Osteoblast (primary cell): ENCODE data around the gene POC1B. TPM values are rescaled to one million over a fixed set of nuclear protein-coding genes. Genes with fewer than 3 reads are reported as not detected.

Experiments used
- DNase-seq: peaks from one replicate; pipeline ENCODE4 v3.0.0; 2011; ENCODE audit warnings: low spot score, mixed read lengths; ENCODE audit not compliant: insufficient read length; ENCODE audit errors: missing footprints
- H2AFZ ChIP-seq: 2 replicates; pipeline ENCODE4 v1.6.0; 2011; ENCODE audit warnings: mild to moderate bottlenecking, low read length
- H3K27ac ChIP-seq: 2 replicates; pipeline ENCODE4 v1.5.1; 2011; ENCODE audit warnings: mild to moderate bottlenecking, low read depth, low read length, moderate library complexity
- H3K27me3 ChIP-seq: 2 replicates; pipeline ENCODE4 v1.6.0; 2012; ENCODE audit warnings: mild to moderate bottlenecking, control low read depth, inconsistent platforms, low read length, moderate library complexity; ENCODE audit not compliant: insufficient read depth
- H3K36me3 ChIP-seq: 2 replicates; pipeline ENCODE4 v1.5.1; 2011; ENCODE audit warnings: mild to moderate bottlenecking, low read length, control low read depth, moderate library complexity; ENCODE audit not compliant: insufficient read depth
- H3K4me1 ChIP-seq: 2 replicates; pipeline ENCODE4 v1.5.1; 2011; ENCODE audit warnings: mild to moderate bottlenecking, low read length, control low read depth, moderate library complexity; ENCODE audit not compliant: insufficient read depth
- H3K4me2 ChIP-seq: 2 replicates; pipeline ENCODE4 v1.6.0; 2011; ENCODE audit warnings: mild to moderate bottlenecking, low read length; ENCODE audit not compliant: insufficient read depth
- H3K4me3 ChIP-seq: fragments of 200-600 bp; sonication (generic); 3 replicates; pipeline ENCODE4 v1.5.1; 2012; ENCODE audit warnings: mild to moderate bottlenecking, low read length, inconsistent platforms; ENCODE audit not compliant: insufficient read depth
- H3K79me2 ChIP-seq: 2 replicates; pipeline ENCODE4 v1.6.0; 2012; ENCODE audit warnings: mild to moderate bottlenecking, low read length, control low read depth, inconsistent platforms; ENCODE audit not compliant: insufficient read depth
- H3K9me3 ChIP-seq: 2 replicates; pipeline ENCODE4 v1.5.1; 2011; ENCODE audit warnings: low read depth, low read length, control low read depth
- H4K20me1 ChIP-seq: 2 replicates; pipeline ENCODE4 v1.6.0; 2012; ENCODE audit warnings: mild to moderate bottlenecking, low read length, control low read depth; ENCODE audit not compliant: insufficient read depth
- total RNA-seq: library from RNA; depleted of rRNA; stranded (reverse); fragments of >200 nt; gene quantifications from 2 replicates; pipeline ENCODE4 v1.2.3, GENCODE V29; 2012
- TF ChIP-seq, protein P1 (sequence below): IDR thresholded peaks from 2 replicates; pipeline ENCODE4 v1.5.1; 2011; ENCODE audit warnings: mild to moderate bottlenecking, low read depth, low read length, moderate library complexity; ENCODE audit errors: extremely low read depth

The POC1B gene
- total RNA-seq, 1 donor, result 10.9 TPM

GRCh38 chr12:89421092-89421835 lies 104.6 kb downstream of the POC1B start:
- Histone ChIP-seq H3K4me2 (no peak overlapping the region), H4K20me1 (no peaks in the 10 kb centered on the region), H3K27me3 (no peaks in the 10 kb centered on the region), H3K9me3 (no peaks in the 10 kb centered on the region), H3K27ac (no peak overlapping the region), H3K4me3 (no peak overlapping the region), H3K79me2 (no peaks in the 10 kb centered on the region), H2AFZ (no peak overlapping the region), H3K4me1 (peaks cover 16% of the 10 kb centered on the region), H3K36me3 (no peaks in the 10 kb centered on the region)
- DNase-seq, result no peak
- TF ChIP-seq, protein P1, sequence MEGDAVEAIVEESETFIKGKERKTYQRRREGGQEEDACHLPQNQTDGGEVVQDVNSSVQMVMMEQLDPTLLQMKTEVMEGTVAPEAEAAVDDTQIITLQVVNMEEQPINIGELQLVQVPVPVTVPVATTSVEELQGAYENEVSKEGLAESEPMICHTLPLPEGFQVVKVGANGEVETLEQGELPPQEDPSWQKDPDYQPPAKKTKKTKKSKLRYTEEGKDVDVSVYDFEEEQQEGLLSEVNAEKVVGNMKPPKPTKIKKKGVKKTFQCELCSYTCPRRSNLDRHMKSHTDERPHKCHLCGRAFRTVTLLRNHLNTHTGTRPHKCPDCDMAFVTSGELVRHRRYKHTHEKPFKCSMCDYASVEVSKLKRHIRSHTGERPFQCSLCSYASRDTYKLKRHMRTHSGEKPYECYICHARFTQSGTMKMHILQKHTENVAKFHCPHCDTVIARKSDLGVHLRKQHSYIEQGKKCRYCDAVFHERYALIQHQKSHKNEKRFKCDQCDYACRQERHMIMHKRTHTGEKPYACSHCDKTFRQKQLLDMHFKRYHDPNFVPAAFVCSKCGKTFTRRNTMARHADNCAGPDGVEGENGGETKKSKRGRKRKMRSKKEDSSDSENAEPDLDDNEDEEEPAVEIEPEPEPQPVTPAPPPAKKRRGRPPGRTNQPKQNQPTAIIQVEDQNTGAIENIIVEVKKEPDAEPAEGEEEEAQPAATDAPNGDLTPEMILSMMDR, result peak; percentile 27

DNA sequence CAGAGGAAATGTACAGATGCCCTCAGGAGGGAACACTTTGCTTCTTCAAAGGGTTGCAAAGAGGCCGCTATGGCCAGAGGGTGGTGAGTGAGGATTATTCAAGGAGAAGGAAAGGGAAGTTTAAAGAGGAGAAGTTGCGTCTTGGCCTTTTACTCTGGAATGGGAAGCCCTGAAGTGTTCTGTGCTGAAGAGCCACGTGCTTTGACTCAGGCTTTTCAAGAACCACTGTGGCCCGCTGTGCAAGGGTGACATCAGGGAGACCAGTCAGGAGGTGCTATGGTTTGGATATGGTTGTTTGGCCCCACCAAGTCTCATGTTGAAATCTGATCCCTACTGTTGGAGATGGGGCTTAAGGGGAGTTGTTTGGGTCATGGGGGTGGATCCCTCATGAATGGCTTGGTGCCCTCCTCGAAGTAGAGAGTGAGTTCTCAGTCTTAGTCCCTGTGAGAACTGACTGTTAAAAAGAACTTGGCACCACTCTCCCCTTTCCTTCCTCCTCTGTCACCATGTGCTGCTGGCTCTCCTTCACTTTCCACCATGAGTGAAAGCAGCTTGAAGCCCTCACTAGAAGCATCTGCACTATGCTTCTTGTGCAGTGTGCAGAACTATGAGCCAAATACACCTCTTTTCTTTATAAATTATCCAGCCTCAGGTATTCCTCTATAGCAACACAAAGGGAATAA lies 107.5 kb downstream of the POC1B start:
- Histone ChIP-seq H3K36me3 (no peaks in the 10 kb centered on the region), H3K27me3 (no peaks in the 10 kb centered on the region), H3K4me3 (no peak overlapping the region), H2AFZ (no peak overlapping the region), H3K79me2 (no peaks in the 10 kb centered on the region), H3K27ac (no peak overlapping the region), H3K4me1 (peaks cover 23% of the 10 kb centered on the region), H3K4me2 (no peak overlapping the region), H3K9me3 (no peaks in the 10 kb centered on the region), H4K20me1 (no peaks in the 10 kb centered on the region)
- TF ChIP-seq, protein P1, result no peak
- DNase-seq, result no peak

- no peaks in the 10 kb centered on the region for H4K20me1 ChIP-seq
- H3K36me3 ChIP-seq, result no peaks in the 10 kb centered on the region
- DNase-seq, result no peak
- H2AFZ ChIP-seq, result no peak overlapping the region
- H3K4me3 ChIP-seq, result no peak overlapping the region
- no peaks in the 10 kb centered on the region for H3K9me3 ChIP-seq
- H3K27me3 ChIP-seq, result no peaks in the 10 kb centered on the region
- TF ChIP-seq, protein P1, result no peak
- no peaks in the 10 kb centered on the region for H3K79me2 ChIP-seq
- H3K4me2 ChIP-seq, result peak overlapping the region; percentile 37
- peak overlapping the region; percentile 16 for H3K27ac ChIP-seq
- peaks cover 23% of the 10 kb centered on the region for H3K4me1 ChIP-seq
These were observed 108.4 kb downstream of the POC1B start for GRCh38 chr12:89417246-89417977.
